Fibroblast of villous mesenchyme (primary cell): ENCODE measurements around the gene CPVL. TPM values are rescaled to one million over a fixed set of nuclear protein-coding genes. Genes with fewer than 3 reads are reported as not detected.

ENCODE experiments used
- DNase-seq: peaks from one replicate; pipeline ENCODE4 v3.0.0-alpha.2; 2010; ENCODE audit warnings: low read depth
- H3K4me3 ChIP-seq: 2 replicates; pipeline ENCODE4 v1.5.1; 2011; ENCODE audit warnings: low read depth, mild to moderate bottlenecking, low read length
- CTCF ChIP-seq: IDR thresholded peaks from 2 replicates; pipeline ENCODE4 v1.5.1; 2012; ENCODE audit warnings: low read depth, mild to moderate bottlenecking, low read length; ENCODE audit not compliant: insufficient read depth
- total RNA-seq: library from RNA; depleted of rRNA; stranded (reverse); fragments of >200 nt; gene quantifications from 2 replicates; pipeline ENCODE4 v1.2.3, GENCODE V29; 2012

CPVL gene
- total RNA-seq, 1 donor = not detected

- TF ChIP-seq CTCF = no peak
- H3K4me3 ChIP-seq = no peak overlapping the region
- no peak for DNase-seq
Observed at GRCh38 chr7:29077176-29077575, 69.2 kb downstream of the CPVL start.

GRCh38 chr7:29076631-29077030 lies 69.7 kb downstream of the CPVL start:
- no peak for DNase-seq
- H3K4me3 ChIP-seq = no peak overlapping the region
- TF ChIP-seq CTCF = no peak

GRCh38 chr7:29075606-29076005 lies 70.7 kb downstream of the CPVL start:
- TF ChIP-seq CTCF = no peak
- no peak overlapping the region for H3K4me3 ChIP-seq
- no peak for DNase-seq

GRCh38 chr7:29071203-29071874 lies 75.0 kb downstream of the CPVL start:
- DNase-seq = no peak
- H3K4me3 ChIP-seq = no peak overlapping the region
- TF ChIP-seq CTCF = no peak

- no peak overlapping the region for H3K4me3 ChIP-seq
- no peak for DNase-seq
- no peak for TF ChIP-seq CTCF
Observed at GRCh38 chr7:29066641-29067040, 79.7 kb downstream of the CPVL start.

GRCh38 chr7:29065181-29065857 lies 81.0 kb downstream of the CPVL start:
- DNase-seq = no peak
- no peak for TF ChIP-seq CTCF
- no peak overlapping the region for H3K4me3 ChIP-seq
